Bronchial epithelial cell (primary cell): ENCODE measurements around the gene INSM1. TPM values are rescaled to one million over a fixed set of nuclear protein-coding genes. Genes with fewer than 3 reads are reported as not detected.
"Not testable (repeated sequence)": the region's sequence is repeated elsewhere in the genome, so short reads cannot be mapped to it uniquely, and the experiment has no call there.

Source experiments
- DNase-seq: peaks from one replicate; pipeline ENCODE4 v3.0.0-alpha.2; 2010; ENCODE audit warnings: low read depth
- FAIRE-seq: peaks from 2 replicates; lab custom pipeline; 2011; peaks lifted over from hg19 to GRCh38; lab: Jason Lieb, UNC
- H3K27me3 ChIP-seq: 2 replicates; pipeline ENCODE4 v1.5.1; 2011; ENCODE audit warnings: low read length; ENCODE audit not compliant: control insufficient read depth, insufficient read depth
- H3K36me3 ChIP-seq: 2 replicates; pipeline ENCODE4 v1.5.1; 2011; ENCODE audit warnings: low read length; ENCODE audit not compliant: control insufficient read depth, insufficient read depth
- H3K4me3 ChIP-seq: 2 replicates; pipeline ENCODE4 v1.5.1; 2011; ENCODE audit warnings: mild to moderate bottlenecking, low read depth, low read length, control low read depth
- total RNA-seq: library from RNA; depleted of rRNA; stranded (reverse); fragments of >200 nt; gene quantifications from 2 replicates; pipeline ENCODE4 v1.2.1, GENCODE V29; 2014
- TF ChIP-seq, protein P1 (sequence below): IDR thresholded peaks from 2 replicates; pipeline ENCODE4 v1.5.1; 2011; ENCODE audit warnings: mild to moderate bottlenecking, moderate library complexity, low read length, control low read depth, inconsistent platforms; ENCODE audit not compliant: insufficient read depth, severe bottlenecking

Gene INSM1
- total RNA-seq, 1 donor from 2014 or later = not detected

DNA sequence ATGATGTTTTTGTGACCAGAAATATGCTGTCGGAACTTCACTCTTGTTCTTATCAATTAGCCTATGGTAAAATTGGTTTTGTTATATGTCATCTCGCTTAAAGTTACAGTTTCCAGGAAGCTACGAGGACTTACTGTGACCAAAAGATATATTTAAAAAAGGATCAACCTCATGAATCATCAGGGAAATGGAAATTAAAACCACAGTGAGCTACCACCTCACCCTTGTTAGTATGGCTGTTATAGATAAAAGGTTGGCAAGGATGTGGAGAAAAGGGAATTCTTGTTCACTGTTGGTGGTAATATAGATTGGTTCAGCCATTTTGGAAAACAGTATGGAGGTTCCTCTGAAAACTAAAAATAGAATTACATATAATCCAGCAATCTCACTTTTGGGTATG, 14.3 kb upstream of the INSM1 start:
- FAIRE-seq (no peak), DNase-seq (no peak)
- Histone ChIP-seq H3K4me3 (no peak overlapping the region), H3K27me3 (no peaks in the 10 kb centered on the region), H3K36me3 (no peaks in the 10 kb centered on the region)
- TF ChIP-seq, protein P1, sequence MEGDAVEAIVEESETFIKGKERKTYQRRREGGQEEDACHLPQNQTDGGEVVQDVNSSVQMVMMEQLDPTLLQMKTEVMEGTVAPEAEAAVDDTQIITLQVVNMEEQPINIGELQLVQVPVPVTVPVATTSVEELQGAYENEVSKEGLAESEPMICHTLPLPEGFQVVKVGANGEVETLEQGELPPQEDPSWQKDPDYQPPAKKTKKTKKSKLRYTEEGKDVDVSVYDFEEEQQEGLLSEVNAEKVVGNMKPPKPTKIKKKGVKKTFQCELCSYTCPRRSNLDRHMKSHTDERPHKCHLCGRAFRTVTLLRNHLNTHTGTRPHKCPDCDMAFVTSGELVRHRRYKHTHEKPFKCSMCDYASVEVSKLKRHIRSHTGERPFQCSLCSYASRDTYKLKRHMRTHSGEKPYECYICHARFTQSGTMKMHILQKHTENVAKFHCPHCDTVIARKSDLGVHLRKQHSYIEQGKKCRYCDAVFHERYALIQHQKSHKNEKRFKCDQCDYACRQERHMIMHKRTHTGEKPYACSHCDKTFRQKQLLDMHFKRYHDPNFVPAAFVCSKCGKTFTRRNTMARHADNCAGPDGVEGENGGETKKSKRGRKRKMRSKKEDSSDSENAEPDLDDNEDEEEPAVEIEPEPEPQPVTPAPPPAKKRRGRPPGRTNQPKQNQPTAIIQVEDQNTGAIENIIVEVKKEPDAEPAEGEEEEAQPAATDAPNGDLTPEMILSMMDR = no peak

DNA sequence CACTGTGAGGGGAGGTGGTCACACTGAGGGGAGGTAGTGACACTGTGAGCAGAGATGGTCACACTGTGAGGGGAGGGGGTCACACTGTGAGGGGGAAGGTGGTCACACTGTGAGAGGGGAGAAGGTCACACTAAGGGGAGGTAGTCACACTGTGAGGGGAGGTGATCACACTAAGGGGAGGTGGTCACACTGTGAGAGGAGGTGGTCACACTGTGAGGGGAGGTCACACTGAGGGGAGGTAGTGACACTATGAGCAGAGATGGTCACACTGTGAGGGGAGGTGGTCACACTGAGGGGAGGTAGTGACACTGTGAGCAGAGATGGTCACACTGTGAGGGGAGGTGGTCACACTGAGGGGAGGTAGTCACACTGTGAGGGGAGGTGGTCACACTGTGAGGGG, 12.4 kb upstream of the INSM1 start:
- H3K27me3 ChIP-seq, DNase-seq, H3K36me3 ChIP-seq, H3K4me3 ChIP-seq: not testable (repeated sequence)
- peak; percentile 96 for FAIRE-seq

DNA sequence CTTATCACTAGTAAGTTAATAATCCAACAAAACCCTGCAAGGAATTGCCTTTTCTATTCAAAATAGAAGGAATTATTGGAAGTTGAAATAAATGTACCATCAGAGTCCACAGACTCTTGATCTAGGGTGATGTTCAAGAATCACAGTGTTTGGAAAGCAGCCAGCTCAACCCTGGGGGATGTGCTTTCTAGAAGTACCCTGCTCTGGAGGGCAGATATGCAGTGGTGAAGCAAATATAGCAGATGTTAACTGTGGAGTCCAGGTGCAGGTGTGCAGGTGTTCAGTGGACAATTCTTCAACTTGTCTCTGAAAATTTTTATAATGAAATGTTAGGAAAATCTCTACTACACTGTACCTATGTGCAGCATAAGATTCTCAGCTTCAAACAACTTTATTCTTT, 9.1 kb upstream of the INSM1 start:
- no peak overlapping the region for H3K4me3 ChIP-seq
- DNase-seq = no peak
- TF ChIP-seq, protein P1 = no peak
- peaks cover 22% of the 10 kb centered on the region for H3K27me3 ChIP-seq
- H3K36me3 ChIP-seq = no peaks in the 10 kb centered on the region
- FAIRE-seq = no peak

DNA sequence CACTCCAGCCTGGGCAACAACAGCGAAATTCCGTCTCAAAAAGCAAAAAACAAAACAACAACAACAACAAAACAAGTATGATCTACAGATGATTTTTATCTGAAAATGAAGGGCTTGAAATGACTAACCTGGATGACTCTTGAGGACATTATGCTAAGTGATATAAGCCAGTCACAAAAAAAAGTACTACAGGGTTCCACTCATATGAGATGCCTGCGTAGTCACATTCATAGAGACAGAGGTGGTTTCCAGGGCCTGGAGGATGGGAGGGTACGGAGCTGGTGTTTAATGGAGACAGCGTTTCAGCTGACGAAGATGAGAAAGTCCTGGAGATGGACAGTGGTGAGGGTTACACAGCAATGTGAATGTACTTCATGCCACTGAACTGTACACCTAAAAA, 8.3 kb upstream of the INSM1 start:
- Histone ChIP-seq H3K4me3 (no peak overlapping the region), H3K27me3 (peaks cover 29% of the 10 kb centered on the region), H3K36me3 (no peaks in the 10 kb centered on the region)
- DNase-seq (no peak), FAIRE-seq (no peak)
- TF ChIP-seq, protein P1 = no peak

DNA sequence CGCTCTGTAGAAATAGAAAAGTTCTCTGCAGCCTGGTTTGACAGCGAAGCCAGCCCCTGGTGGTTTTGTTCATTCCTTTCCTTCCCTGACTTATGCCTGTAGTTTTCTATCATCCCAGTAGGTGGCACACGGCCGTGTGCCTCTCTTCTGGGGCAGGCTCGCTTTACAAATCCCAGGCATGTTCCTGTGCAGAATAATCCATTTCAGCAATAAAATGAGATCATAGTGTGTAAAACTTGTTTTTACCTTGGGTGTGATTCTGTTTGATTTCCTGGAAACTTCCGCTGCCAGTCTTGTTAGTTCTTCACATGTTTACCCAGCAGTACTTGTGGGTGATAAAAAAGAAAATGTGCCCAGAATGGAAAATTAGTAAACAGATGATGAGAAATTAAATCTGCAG, 7.4 kb upstream of the INSM1 start:
- DNase-seq = peak; percentile 53
- Histone ChIP-seq H3K27me3 (peaks cover 37% of the 10 kb centered on the region), H3K4me3 (no peak overlapping the region), H3K36me3 (no peaks in the 10 kb centered on the region)
- no peak for FAIRE-seq
- TF ChIP-seq, protein P1 = peak; percentile 76

DNA sequence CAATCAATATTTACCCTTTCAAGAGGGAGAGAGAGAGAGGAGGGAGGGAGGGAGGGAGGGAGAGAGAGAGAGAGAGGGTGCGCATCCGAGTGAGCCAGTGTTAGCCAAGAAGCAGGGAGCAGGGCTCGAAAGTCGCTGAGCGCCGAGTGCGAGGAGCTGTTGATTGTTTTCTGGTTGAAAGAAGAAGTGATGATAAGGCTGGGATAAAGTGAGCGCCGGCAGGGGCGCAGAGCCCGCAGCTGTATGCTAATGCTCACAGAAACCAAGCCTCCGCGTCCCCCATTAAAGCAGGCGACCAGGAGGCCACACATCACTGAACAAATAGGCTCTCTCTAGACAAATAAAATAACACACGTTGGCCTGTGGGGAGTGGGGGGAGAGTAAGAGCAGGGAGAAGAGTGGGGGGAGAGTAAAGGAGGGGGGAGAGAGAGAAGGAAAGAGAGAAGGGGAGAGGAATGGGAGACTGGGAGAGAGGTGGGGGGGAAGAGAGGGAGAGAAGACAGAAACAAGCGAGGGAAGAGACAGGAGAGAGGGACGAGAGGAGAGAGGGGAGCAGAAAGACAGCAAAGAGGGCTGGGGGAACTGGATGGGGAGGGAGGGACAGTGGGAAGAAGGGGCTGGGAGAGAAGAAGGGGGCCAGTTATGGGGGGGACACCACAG, 5.0 kb upstream of the INSM1 start:
- TF ChIP-seq, protein P1 = no peak
- DNase-seq = no peak
- no peak for FAIRE-seq
- H3K27me3 ChIP-seq = peaks cover 47% of the 10 kb centered on the region
- H3K4me3 ChIP-seq = no peak overlapping the region
- no peaks in the 10 kb centered on the region for H3K36me3 ChIP-seq
